Keratinocyte (primary cell): Measurements from ENCODE around the gene PSMD14.

Experiments used
- EZH2 ChIP-seq: IDR thresholded peaks from one replicate; pipeline ENCODE4 v1.6.1; 2012; ENCODE audit warnings: inconsistent platforms, mild to moderate bottlenecking, low read length, moderate library complexity
- TF ChIP-seq, protein P1 (sequence below), 3 experiments: IDR thresholded peaks in 1 of 3; conservative IDR thresholded peaks in 1 of 3; optimal IDR thresholded peaks in 1 of 3; 2 replicates in 2 of 3; 3 replicates in 1 of 3; pipeline versions ENCODE3 to v1.5.1; 2011; ENCODE audit warnings: low read length in 3 of 3, mild to moderate bottlenecking in 3 of 3, moderate library complexity in 2 of 3, control low read depth in 1 of 3, inconsistent platforms in 1 of 3; ENCODE audit not compliant: insufficient read depth in 2 of 3; ENCODE audit errors: extremely low read depth in 1 of 3

DNA sequence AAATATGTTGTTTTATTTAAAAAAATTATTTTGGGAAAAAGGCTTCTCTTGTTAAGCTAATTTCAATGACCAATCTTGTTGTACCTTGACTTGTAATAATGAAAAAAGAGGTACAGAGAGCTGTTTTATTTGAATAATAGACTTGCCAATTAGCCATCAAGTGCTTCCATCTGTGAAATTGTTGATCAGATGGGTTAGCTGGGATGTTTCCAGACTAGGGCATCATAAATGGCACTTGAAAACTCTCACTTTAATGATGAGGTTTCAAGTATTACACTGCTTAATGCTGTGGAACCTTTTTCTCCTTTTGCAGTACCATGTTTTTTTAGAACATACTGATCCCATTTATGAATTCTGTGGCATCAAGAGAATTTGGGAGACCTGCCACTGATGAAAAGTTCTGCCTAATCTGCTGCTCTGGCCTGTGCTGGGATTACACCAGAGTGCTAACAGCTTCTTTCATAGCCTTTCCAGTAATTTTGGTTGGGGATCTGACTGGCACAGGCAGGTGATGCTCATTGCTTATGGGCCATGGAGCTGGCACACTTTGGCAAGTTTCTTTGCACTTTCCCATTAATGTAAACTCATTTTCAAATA lies 24.2 kb downstream of the PSMD14 start:
- TF ChIP-seq, protein P1, sequence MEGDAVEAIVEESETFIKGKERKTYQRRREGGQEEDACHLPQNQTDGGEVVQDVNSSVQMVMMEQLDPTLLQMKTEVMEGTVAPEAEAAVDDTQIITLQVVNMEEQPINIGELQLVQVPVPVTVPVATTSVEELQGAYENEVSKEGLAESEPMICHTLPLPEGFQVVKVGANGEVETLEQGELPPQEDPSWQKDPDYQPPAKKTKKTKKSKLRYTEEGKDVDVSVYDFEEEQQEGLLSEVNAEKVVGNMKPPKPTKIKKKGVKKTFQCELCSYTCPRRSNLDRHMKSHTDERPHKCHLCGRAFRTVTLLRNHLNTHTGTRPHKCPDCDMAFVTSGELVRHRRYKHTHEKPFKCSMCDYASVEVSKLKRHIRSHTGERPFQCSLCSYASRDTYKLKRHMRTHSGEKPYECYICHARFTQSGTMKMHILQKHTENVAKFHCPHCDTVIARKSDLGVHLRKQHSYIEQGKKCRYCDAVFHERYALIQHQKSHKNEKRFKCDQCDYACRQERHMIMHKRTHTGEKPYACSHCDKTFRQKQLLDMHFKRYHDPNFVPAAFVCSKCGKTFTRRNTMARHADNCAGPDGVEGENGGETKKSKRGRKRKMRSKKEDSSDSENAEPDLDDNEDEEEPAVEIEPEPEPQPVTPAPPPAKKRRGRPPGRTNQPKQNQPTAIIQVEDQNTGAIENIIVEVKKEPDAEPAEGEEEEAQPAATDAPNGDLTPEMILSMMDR (optimal IDR thresholded peaks at IDR 0.05 in 1 of 3, IDR thresholded peaks at IDR 0.05 in 1 of 3, conservative IDR thresholded peaks at IDR 0.05 in 1 of 3; ENCODE audit: extremely low read depth in 1 of 3, insufficient read depth in 2 of 3, low read length in 3 of 3) = no peak
- no peak for TF ChIP-seq EZH2
